Measurements from ENCODE around the gene WNK1. TPM values are rescaled to one million over a fixed set of nuclear protein-coding genes. Genes with fewer than 3 reads are reported as not detected.

Gene WNK1
- total and polyA plus RNA-seq, 2 of the 8 experiments (the other 6 are each of a cell fraction or from before 2014, with no cell fraction given) = 88.2 to 157 TPM

- TF ChIP-seq CHD7 (IDR thresholded peaks at IDR 0.05; ENCODE audit: insufficient replicate concordance, low read length) (no peak), RBBP5 (IDR thresholded peaks at IDR 0.05; ENCODE audit: borderline replicate concordance, low read depth, low read length) (no peak), TEAD4 (IDR thresholded peaks at IDR 0.05; ENCODE audit: low read depth, low read length) (no peak), GABPA (IDR thresholded peaks at IDR 0.05; ENCODE audit: borderline replicate concordance, insufficient read depth, low read length) (no peak), RNF2 (IDR thresholded peaks at IDR 0.05; ENCODE audit: borderline replicate concordance, low read depth, low read length, missing control alignments, poor library complexity, severe bottlenecking) (no peak)
Observed at GRCh38 chr12:885701-886100, 133.3 kb downstream of the WNK1 start (continued).

All from H1 (cell line).